Upper lobe of right lung (tissue), 1 donor: Measurements from ENCODE around the gene NPTXR. TPM values are rescaled to one million over a fixed set of nuclear protein-coding genes. Genes with fewer than 3 reads are reported as not detected.

Experiments
- ATAC-seq: fragments of 200-7000 bp; cut with Tn5 transposase; one replicate; pipeline ENCODE4 v1.9.1; 2020; ENCODE audit warnings: mild to moderate bottlenecking, moderate library complexity
- DNase-seq: peaks from one replicate; pipeline ENCODE4 v3.0.0-alpha.2; 2020
- H3K27ac ChIP-seq: fragments of 200-600 bp; one replicate; pipeline ENCODE4 v1.8.0; 2022
- H3K27me3 ChIP-seq: fragments of 200-600 bp; one replicate; pipeline ENCODE4 v1.8.0; 2022; ENCODE audit warnings: mild to moderate bottlenecking
- H3K36me3 ChIP-seq: fragments of 200-600 bp; one replicate; pipeline ENCODE4 v1.8.0; 2022
- H3K4me1 ChIP-seq: fragments of 200-600 bp; one replicate; pipeline ENCODE4 v1.8.0; 2022
- H3K4me3 ChIP-seq: fragments of 200-600 bp; one replicate; pipeline ENCODE4 v1.8.0; 2022; ENCODE audit warnings: mild to moderate bottlenecking
- H3K9me3 ChIP-seq: fragments of 200-600 bp; one replicate; pipeline ENCODE4 v1.8.0; 2022
- CTCF ChIP-seq: fragments of 200-600 bp; IDR thresholded peaks from one replicate; pipeline ENCODE4 v1.8.0; 2022; ENCODE audit warnings: antibody characterized with exemption
- intact Hi-C: fragments of 100-400 bp; cut with DNase I; formaldehyde crosslinking; loops from one replicate; pipeline ENCODE4 v1.11.0; 2022
- total RNA-seq: library from RNA; stranded (reverse); fragmentation: NEBNext Ultra II Directional; extraction: Animal tissue kit (Norgen Biotek cat#: 25700); gene quantifications from one replicate; pipeline ENCODE4 v1.2.1, GENCODE V29; 2021
- donor health status: DM: no; HTN: yes; CAD: no; lungs with severe emphysema.

Gene NPTXR
- total RNA-seq, 1 donor from 2014 or later: 6.3 TPM

GRCh38 chr22:38788021-38788816 is 55.6 kb downstream of the NPTXR start:
- no peak for TF ChIP-seq CTCF
- H3K27ac ChIP-seq: peak overlapping the region; percentile 70
- DNase-seq (no peak), ATAC-seq (peak; percentile 90)
- H3K4me1 ChIP-seq: peaks cover 20% of the 10 kb centered on the region
- H3K36me3 ChIP-seq: peaks cover 9% of the 10 kb centered on the region
- no peak overlapping the region for H3K4me3 ChIP-seq
- H3K9me3 ChIP-seq: no peaks in the 10 kb centered on the region
- no peaks in the 10 kb centered on the region for H3K27me3 ChIP-seq
- intact Hi-C loops: no loop called here

- Histone ChIP-seq H3K27ac (no peak overlapping the region), H3K4me3 (no peak overlapping the region), H3K9me3 (no peaks in the 10 kb centered on the region), H3K36me3 (peaks cover 9% of the 10 kb centered on the region), H3K27me3 (no peaks in the 10 kb centered on the region), H3K4me1 (peaks cover 18% of the 10 kb centered on the region)
- ATAC-seq (no peak), DNase-seq (no peak)
- no peak for TF ChIP-seq CTCF
- intact Hi-C loops: no loop called here
These were observed 57.2 kb downstream of the NPTXR start for GRCh38 chr22:38786631-38787030.

GRCh38 chr22:38784856-38785255 is 59.0 kb downstream of the NPTXR start:
- TF ChIP-seq CTCF: no peak
- Histone ChIP-seq H3K4me3 (no peak overlapping the region), H3K27me3 (no peaks in the 10 kb centered on the region), H3K9me3 (no peaks in the 10 kb centered on the region), H3K27ac (no peak overlapping the region), H3K36me3 (peaks cover 10% of the 10 kb centered on the region), H3K4me1 (peaks cover 18% of the 10 kb centered on the region)
- no peak for ATAC-seq
- no peak for DNase-seq
- intact Hi-C loops: no loop called here

- peaks cover 18% of the 10 kb centered on the region for H3K4me1 ChIP-seq
- no peak for TF ChIP-seq CTCF
- peaks cover 13% of the 10 kb centered on the region for H3K36me3 ChIP-seq
- H3K27me3 ChIP-seq: no peaks in the 10 kb centered on the region
- DNase-seq: peak; percentile 36
- intact Hi-C loops: no loop called here
- H3K9me3 ChIP-seq: no peaks in the 10 kb centered on the region
- ATAC-seq: no peak
- H3K4me3 ChIP-seq: no peak overlapping the region
- no peak overlapping the region for H3K27ac ChIP-seq
These were observed 59.8 kb downstream of the NPTXR start for GRCh38 chr22:38784035-38784434.

GRCh38 chr22:38783095-38783615 is 60.7 kb downstream of the NPTXR start:
- no peak overlapping the region for H3K4me3 ChIP-seq

More at GRCh38 chr22:38783095-38783615, 60.7 kb downstream of the NPTXR start:
- ATAC-seq (no peak), DNase-seq (peak; percentile 40)
- Histone ChIP-seq H3K27me3 (no peaks in the 10 kb centered on the region), H3K27ac (no peak overlapping the region), H3K36me3 (peaks cover 13% of the 10 kb centered on the region), H3K9me3 (no peaks in the 10 kb centered on the region), H3K4me1 (peaks cover 11% of the 10 kb centered on the region)
- intact Hi-C loops: no loop called here
- TF ChIP-seq CTCF: no peak
